CD4-positive, alpha-beta T cell treated with Interleukin-4 for 4 hours (primary cell): ENCODE results near the gene ZNF266.
A peak's percentile ranks its signal among the peaks of the same experiment; 100 is the strongest.

ENCODE experiments used
- DNase-seq: peaks from one replicate; pipeline ENCODE4 v3.0.0-alpha.2; 2020

The ZNF266 gene

GRCh38 chr19:9435279-9436268 lies at the start of gene ZNF266:
TSS of gene ZNF266 (minus strand) at chr19:9435573. CDS start at chr19:9420089, 15,484 bp downstream.
- peak; percentile 90 for DNase-seq

GRCh38 chr19:9485140-9485539 lies 49.8 kb upstream of the ZNF266 start:
- no peak for DNase-seq

- DNase-seq: no peak
Measured at GRCh38 chr19:9474975-9475374, 39.6 kb upstream of the ZNF266 start.

- no peak for DNase-seq
Measured at GRCh38 chr19:9467161-9467560, 31.8 kb upstream of the ZNF266 start.

- no peak for DNase-seq
Measured at GRCh38 chr19:9461938-9462337, 26.6 kb upstream of the ZNF266 start.

GRCh38 chr19:9456018-9456689 lies 20.8 kb upstream of the ZNF266 start:
- DNase-seq: no peak

- DNase-seq: no peak
Measured at GRCh38 chr19:9453953-9454352, 18.6 kb upstream of the ZNF266 start.

GRCh38 chr19:9445037-9445436 lies 9.7 kb upstream of the ZNF266 start:
- DNase-seq: no peak

- DNase-seq: no peak
Measured at GRCh38 chr19:9436358-9436757, 985 bp upstream of the ZNF266 start.

GRCh38 chr19:9431475-9431874 lies 3.9 kb downstream of the ZNF266 start:
- DNase-seq: peak; percentile 19

GRCh38 chr19:9430444-9430843 lies 4.9 kb downstream of the ZNF266 start:
- DNase-seq: no peak

GRCh38 chr19:9427941-9428340 lies 7.4 kb downstream of the ZNF266 start:
- DNase-seq: no peak

GRCh38 chr19:9413240-9413954 lies 22.0 kb downstream of the ZNF266 start:
- no peak for DNase-seq

GRCh38 chr19:9407827-9408226 lies 27.5 kb downstream of the ZNF266 start:
- no peak for DNase-seq

GRCh38 chr19:9406798-9407352 lies 28.5 kb downstream of the ZNF266 start:
- DNase-seq: peak; percentile 10

GRCh38 chr19:9381361-9381785 lies 54.0 kb downstream of the ZNF266 start:
- no peak for DNase-seq

GRCh38 chr19:9370738-9371619 lies 64.4 kb downstream of the ZNF266 start:
- no peak for DNase-seq

GRCh38 chr19:9362905-9363304 lies 72.5 kb downstream of the ZNF266 start, which contains the start of gene ZNF177:
TSS of gene ZNF177 (plus strand) at chr19:9363013. CDS start at chr19:9378312, 15,299 bp downstream.
- no peak for DNase-seq
